ENCODE measurements around the gene RNF212.

Gene RNF212

GRCh38 chr4:1099684-1100335 lies 13.6 kb downstream of the RNF212 start:
- TF ChIP-seq CTCF (IDR thresholded peaks at IDR 0.05; ENCODE audit: control extremely low read depth, extremely low read depth, low read depth, missing control alignments), result no peak
- POLR2A ChIA-PET, result no interaction called here
- CTCF ChIA-PET, result no interaction called here
- DNase-seq (ENCODE audit: extremely low spot score), result no peak

GRCh38 chr4:1099270-1099669 lies 14.1 kb downstream of the RNF212 start:
- no peak for TF ChIP-seq CTCF (IDR thresholded peaks at IDR 0.05; ENCODE audit: control extremely low read depth, extremely low read depth, low read depth, missing control alignments)
- ChIA-PET CTCF (interaction anchor here (1.5 kb wide), 1 partner anchor 53 kb away, joined by 3 read pairs; no protein-coding TSS in a partner anchor), POLR2A (no interaction called here)
- DNase-seq (ENCODE audit: extremely low spot score), result no peak

- DNase-seq (ENCODE audit: extremely low spot score), result no peak
- POLR2A ChIA-PET, result no interaction called here
- TF ChIP-seq CTCF (IDR thresholded peaks at IDR 0.05; ENCODE audit: control extremely low read depth, extremely low read depth, low read depth, missing control alignments), result no peak
- CTCF ChIA-PET, result interaction anchor here (1.5 kb wide), 1 partner anchor 54 kb away, joined by 3 read pairs; no protein-coding TSS in a partner anchor
Measured at GRCh38 chr4:1098311-1098925, 14.9 kb downstream of the RNF212 start.

GRCh38 chr4:1097553-1097952 lies 15.8 kb downstream of the RNF212 start:
- ChIA-PET POLR2A (no interaction called here), CTCF (no interaction called here)
- DNase-seq (ENCODE audit: extremely low spot score), result no peak
- no peak for TF ChIP-seq CTCF (IDR thresholded peaks at IDR 0.05; ENCODE audit: control extremely low read depth, extremely low read depth, low read depth, missing control alignments)

- ChIA-PET CTCF (no interaction called here), POLR2A (no interaction called here)
- DNase-seq (ENCODE audit: extremely low spot score), result no peak
- TF ChIP-seq CTCF (IDR thresholded peaks at IDR 0.05; ENCODE audit: control extremely low read depth, extremely low read depth, low read depth, missing control alignments), result no peak
Measured at GRCh38 chr4:1096841-1097240, 16.5 kb downstream of the RNF212 start.

- CTCF ChIA-PET, result no interaction called here
- DNase-seq (ENCODE audit: extremely low spot score), result no peak
- no peak for TF ChIP-seq CTCF (IDR thresholded peaks at IDR 0.05; ENCODE audit: control extremely low read depth, extremely low read depth, low read depth, missing control alignments)
- POLR2A ChIA-PET, result no interaction called here
Measured at GRCh38 chr4:1094336-1094690, 19.1 kb downstream of the RNF212 start.

All from GM10248 (cell line).